A673 (cell line): Measurements from ENCODE around the gene AURKAIP1.

Experiments used
- EZH2 ChIP-seq: fragments of 200-600 bp; sonication (generic); IDR thresholded peaks from 2 replicates; pipeline ENCODE4 v1.6.1; 2017; ENCODE audit warnings: borderline replicate concordance, low read depth, mild to moderate bottlenecking, mixed read lengths, antibody characterized with exemption, low read length; ENCODE audit not compliant: poor library complexity, severe bottlenecking
- TF ChIP-seq, protein P1 (sequence below): fragments of 300-800, 200-600 bp; sonication (generic); conservative IDR thresholded peaks from 2 replicates; pipeline ENCODE4 v1.5.1; 2017; ENCODE audit warnings: low read depth, mild to moderate bottlenecking, antibody characterized with exemption, low read length, moderate library complexity, mixed read lengths

- TF ChIP-seq, protein P1, sequence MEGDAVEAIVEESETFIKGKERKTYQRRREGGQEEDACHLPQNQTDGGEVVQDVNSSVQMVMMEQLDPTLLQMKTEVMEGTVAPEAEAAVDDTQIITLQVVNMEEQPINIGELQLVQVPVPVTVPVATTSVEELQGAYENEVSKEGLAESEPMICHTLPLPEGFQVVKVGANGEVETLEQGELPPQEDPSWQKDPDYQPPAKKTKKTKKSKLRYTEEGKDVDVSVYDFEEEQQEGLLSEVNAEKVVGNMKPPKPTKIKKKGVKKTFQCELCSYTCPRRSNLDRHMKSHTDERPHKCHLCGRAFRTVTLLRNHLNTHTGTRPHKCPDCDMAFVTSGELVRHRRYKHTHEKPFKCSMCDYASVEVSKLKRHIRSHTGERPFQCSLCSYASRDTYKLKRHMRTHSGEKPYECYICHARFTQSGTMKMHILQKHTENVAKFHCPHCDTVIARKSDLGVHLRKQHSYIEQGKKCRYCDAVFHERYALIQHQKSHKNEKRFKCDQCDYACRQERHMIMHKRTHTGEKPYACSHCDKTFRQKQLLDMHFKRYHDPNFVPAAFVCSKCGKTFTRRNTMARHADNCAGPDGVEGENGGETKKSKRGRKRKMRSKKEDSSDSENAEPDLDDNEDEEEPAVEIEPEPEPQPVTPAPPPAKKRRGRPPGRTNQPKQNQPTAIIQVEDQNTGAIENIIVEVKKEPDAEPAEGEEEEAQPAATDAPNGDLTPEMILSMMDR = no peak
- TF ChIP-seq EZH2 = no peak
These were observed 32.8 kb upstream of the AURKAIP1 start for GRCh38 chr1:1407636-1408318.
